T-helper 2 cell (primary cell): ENCODE data around the gene KIF4A.
"Not testable (repeated sequence)": the region's sequence is repeated elsewhere in the genome, so short reads cannot be mapped to it uniquely, and the experiment has no call there.

ENCODE experiments used
- DNase-seq, 5 experiments: peaks; one replicate each; pipeline versions ENCODE4 v3.0.0 to v3.0.0-alpha.2; 2012 to 2022
- total RNA-seq, 2 donors: gene quantifications; one replicate each; lab custom pipeline; 2026; lab: John Stamatoyannopoulos, UW

The KIF4A gene, protein sequence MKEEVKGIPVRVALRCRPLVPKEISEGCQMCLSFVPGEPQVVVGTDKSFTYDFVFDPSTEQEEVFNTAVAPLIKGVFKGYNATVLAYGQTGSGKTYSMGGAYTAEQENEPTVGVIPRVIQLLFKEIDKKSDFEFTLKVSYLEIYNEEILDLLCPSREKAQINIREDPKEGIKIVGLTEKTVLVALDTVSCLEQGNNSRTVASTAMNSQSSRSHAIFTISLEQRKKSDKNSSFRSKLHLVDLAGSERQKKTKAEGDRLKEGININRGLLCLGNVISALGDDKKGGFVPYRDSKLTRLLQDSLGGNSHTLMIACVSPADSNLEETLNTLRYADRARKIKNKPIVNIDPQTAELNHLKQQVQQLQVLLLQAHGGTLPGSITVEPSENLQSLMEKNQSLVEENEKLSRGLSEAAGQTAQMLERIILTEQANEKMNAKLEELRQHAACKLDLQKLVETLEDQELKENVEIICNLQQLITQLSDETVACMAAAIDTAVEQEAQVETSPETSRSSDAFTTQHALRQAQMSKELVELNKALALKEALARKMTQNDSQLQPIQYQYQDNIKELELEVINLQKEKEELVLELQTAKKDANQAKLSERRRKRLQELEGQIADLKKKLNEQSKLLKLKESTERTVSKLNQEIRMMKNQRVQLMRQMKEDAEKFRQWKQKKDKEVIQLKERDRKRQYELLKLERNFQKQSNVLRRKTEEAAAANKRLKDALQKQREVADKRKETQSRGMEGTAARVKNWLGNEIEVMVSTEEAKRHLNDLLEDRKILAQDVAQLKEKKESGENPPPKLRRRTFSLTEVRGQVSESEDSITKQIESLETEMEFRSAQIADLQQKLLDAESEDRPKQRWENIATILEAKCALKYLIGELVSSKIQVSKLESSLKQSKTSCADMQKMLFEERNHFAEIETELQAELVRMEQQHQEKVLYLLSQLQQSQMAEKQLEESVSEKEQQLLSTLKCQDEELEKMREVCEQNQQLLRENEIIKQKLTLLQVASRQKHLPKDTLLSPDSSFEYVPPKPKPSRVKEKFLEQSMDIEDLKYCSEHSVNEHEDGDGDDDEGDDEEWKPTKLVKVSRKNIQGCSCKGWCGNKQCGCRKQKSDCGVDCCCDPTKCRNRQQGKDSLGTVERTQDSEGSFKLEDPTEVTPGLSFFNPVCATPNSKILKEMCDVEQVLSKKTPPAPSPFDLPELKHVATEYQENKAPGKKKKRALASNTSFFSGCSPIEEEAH
- total RNA-seq = 0 to 5.3 reads per million in 2 donors

DNA sequence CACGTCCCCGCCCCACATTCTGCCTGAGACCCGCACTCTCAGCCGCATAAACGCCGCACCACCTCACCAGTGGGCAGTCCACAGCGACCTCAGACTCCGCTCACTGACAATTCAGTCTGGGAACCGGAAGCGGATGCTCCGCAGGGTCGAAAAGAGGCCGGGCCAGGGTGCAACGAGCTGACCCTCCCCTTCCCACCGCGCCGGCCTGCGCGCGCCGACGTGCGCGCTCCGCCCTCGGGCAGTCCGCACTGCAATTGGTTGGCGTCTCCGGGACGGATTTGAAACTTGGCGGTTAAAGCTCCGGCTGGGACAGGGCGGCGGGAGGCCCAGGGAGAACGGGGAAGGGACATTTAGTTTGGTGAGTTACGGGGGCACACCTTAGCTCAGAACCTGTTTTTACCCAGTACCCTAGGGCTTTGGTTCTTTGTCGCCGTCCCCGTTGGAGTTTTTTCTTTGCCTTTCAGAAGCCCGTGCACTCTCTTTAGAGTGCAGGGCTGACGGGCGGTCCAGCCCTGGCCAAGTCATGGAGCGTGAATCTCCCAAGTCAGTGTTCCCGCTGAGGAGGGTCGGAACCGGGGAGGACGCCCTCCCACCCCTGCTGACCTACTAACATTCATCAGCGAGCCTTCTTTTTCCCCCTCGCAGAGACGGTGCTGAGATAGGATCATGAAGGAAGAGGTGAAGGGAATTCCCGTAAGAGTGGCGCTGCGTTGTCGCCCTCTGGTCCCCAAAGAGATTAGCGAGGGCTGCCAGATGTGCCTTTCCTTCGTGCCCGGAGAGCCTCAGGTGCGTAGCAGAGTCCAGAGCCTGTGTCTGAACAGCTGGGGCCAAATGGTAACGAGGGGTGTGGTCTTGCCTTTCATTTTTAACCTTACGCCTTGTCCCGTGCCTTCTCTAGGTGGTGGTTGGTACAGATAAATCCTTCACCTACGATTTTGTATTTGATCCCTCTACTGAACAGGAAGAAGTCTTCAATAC, at the start of gene KIF4A, which contains the start of gene PDZD11:
TSS of gene KIF4A (plus strand) at position 312 of the 978 bp plus-strand sequence. CDS start at position 667, 355 bp downstream.
TSS of gene PDZD11 (minus strand) at position 135 of the 978 bp plus-strand sequence. CDS start 586 bp downstream, outside the sequence.
- peak; percentile 43 to 91 (median 67) for DNase-seq

DNA sequence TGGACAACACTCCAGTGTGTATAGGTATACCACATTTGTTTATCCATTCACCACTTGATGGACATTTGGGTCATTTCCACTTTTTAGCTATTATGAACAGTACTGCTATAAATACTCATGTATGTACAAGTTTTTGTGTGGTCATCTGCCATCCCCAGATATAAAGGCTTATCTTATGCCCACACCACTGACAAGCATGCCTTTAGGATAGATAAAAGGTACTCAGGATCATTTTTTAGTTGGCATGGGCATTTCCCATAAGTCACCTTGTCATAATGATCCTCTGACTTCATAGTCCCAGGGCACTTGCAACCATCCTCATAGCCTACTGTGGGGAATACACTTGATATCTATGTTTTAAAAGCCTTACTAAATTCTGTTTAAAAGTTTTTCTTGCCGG, 49.2 kb upstream of the KIF4A start:
- no peak for DNase-seq

DNA sequence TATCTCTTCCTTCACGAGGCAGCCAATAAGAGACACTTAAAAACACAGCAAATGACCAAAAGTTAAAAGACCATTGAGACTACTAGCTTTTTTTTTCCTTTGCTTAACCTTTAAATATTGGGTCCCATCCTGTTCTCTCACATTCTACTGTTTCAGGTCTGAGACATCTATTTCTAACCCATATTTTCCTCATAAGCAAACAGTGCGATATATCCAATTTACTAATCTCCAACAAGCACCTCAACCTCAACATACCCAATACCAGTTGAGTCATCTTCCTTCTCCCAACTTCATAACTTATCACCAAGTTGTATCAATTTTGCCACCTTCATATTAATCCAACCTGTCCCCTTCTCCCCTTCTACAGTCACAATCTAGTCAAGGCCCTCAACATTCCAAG, 48.4 kb upstream of the KIF4A start:
- DNase-seq = no peak

DNA sequence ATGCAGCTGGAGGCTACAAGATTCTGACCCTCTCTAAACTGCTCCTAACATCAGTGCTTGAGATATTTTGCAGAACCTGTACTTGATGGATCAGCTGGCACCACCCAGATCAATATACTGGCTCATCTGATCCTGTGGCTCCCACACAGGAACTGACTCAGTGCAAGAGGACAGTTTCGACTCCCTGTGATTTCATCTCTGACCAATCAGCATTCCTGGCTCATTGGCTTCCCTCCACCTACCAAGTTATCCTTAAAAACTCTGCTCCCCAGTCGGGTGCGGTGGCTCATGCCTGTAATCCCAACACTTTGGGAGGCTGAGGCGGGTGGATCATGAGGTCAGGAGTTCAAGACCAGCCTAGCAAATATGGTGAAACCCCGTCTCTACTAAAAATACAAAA, 46.3 kb upstream of the KIF4A start:
- DNase-seq = not testable (repeated sequence)

DNA sequence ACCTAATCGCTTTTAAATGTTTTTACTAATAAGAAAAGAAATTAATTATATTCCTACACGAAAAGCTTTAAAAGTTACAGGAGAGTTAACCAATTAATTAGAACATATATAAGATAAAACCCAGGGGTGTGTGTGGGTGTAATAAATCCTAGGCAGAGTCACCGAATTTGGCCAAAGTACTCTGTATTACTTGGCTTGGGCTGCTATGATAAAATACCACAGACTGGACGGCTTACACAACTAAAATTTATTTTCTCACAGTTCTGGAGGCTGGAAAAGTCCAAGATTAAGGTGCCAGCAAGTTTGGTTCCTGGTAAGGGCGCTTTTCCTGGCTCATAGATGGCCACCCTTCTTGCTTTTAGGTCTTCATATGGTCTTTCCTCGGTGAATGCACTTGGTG, 45.0 kb upstream of the KIF4A start:
- DNase-seq = no peak

DNA sequence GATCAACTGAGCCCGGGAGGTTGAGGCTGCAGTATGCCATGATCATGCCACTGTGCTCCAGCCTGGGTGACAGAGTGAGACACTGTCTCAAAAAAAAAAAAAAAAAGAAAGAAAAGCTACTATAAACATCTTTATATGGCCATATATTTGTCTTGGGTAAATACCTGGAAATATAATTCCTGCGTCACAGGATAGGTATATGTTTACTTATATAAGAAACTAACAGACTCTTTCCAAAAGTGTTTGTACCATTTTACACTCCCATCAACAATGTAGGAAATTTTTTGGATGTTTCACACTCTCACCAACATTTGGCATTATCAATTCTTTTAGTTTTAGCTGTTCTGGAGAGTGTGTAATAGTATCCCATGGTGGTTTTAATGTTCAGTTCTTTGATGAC, 42.7 kb upstream of the KIF4A start:
- no peak for DNase-seq

DNA sequence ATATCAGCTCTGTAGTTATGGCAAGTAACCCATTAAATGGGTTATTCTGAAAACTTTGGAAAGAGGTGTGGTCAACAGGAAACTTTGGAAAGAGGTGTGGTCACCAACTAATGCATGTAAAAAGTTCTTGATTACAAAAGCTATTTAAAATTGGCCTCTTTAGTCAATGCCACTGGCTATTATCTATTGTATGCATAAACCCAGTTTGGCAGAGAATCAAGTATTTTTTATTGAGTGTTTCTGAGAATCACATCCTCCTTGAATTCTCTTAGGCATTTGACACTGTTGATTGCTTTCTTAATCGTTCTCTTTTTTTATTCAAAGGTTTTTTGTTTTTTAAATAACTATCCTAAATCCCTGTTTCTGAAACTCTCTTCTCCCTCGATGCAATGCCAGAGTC, 37.4 kb upstream of the KIF4A start:
- DNase-seq = no peak

DNA sequence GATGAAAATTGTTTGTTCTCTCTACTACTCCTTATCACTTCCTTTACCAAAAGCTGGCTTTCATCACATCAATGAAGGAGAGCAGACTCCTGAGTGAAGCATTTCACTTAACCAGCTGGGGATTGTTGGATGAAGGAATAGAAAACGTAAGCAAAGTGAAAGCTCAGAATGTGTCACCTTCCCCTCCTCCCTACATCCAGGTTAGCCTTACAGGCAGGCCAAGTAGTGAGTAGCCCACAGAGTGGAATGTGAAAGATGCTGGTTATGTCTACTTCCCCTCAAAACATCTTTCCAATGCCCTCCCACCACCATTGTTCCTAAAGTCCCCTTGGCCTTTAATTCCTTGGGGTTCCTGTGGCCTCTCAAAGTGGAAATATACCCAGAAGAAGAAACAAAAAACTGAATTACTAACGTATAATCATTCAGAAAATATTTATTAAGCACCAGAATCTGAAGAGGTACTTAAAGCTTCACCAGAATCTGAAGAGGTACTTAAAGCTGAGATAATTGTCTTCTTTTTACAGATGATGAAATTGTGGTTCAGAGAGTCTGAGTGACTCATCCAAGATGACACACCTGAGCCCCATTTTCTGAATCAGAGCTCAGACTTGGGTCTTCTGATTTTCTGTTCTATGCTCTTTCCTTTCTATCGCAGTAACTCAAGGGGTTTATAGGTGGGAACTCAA, 36.4 kb upstream of the KIF4A start:
- DNase-seq = no peak

DNA sequence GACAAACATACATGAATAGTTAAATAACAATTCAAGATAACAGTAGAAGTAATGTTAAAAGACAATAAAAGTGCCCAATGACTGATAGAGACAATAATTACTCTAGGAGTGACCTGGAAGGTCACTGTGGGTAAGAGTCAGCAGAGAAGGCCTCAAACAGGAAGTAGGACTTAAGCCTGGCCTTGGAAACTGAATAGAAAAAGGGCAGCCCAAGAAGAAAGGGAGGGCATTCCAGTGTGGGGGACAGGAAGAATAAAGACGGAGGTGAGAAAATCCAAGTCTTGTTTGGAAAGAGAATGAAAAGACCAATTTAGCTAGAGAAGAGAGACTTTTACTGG, 35.9 kb upstream of the KIF4A start:
- DNase-seq = no peak

DNA sequence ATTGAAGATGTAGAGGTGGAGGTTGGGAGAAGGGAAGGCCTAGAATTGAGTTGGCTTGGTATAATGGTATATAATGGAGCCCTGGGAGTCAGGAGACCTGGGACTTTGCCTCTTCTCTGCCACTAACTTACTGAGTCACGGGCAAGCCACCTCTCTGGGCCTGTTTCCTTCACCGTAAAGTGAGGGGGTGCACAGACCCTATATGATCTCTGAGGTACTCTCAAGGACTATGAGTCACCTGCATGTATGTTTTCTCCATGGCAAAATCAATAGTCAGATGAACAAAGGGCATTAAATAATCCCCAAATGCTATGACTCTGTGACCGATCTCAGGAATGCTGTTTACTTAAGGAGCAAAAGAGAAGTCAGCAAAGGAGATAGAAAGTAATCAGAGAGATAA, 35.0 kb upstream of the KIF4A start:
- DNase-seq = no peak

DNA sequence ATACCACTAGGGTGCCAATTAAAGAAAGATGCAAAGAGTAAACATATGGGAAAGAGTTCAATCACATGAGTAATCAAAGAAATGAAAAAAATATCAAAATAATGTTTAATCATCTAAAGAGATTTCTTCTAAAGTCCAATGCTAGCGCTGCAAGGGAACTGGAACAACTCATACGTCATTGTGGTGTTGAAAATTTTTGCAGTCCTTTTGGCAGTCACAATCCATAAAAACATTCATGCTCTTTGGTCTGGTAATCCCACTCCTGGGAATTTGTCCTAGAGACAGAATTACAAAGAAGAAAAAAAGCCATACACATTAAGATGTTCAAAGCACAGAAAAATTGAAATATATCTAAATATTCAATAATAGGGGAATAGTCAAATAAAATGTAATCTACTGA, 34.5 kb upstream of the KIF4A start:
- DNase-seq = no peak

DNA sequence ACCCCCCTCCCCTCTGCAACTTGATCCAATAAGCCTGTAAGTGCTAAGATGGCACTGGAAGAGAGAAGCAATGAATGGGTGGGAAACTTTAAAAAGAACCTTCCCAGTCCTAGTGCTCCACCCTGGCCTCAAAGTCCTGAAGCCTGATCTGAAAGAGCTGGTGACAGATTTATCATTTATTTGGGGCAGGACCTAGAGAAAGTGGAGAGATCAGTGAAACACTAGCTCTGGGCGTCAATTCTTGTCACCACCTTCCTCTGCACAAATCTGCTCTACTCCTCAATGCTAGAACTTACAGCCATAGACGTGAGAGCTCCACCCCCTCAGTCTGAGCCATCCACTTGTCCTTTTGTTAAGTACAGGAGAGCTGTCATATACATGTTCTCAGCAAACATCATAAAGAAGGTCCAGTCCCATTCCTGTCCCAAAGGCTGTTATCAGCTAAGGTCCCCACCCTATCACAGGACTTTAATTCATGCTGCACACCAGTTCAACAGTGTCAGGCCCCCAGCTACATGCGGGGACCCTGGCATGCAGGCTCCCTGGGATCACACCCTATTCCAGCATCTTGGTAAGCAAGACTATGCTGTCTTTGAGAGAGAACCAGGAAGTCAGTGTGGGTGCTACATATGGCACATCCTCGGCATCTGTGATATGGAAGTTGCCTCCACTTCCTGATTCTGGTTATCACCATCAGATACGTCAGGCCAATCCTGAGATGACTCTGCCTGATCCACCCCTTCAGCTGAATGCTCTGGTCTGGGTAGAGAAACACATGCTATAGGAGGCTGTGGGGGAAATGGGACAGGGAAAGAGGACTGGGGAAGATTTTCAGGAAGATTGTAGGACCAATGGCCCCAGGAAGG, 32.2 kb upstream of the KIF4A start:
- peak in 1 of 5 experiments; percentile 15 for DNase-seq

DNA sequence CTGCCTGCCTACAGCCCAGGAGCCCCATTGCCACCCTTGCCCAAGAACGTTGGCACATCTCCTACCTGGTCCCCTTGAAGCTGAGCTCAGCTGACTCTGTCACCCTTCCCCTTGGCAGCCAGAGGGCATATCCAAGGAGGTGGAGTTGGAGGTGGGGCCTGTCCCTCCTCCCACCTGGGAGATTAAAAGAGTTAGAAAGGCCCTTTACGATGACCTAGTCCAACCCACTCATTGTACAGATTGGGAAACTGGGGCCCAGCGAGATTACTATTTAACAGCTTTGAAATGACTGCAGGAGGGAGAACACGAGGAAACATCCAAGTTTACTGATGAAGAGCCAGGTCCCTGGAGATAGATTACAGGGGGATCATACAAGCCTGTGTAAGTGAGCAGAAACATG, 29.8 kb upstream of the KIF4A start, which contains the start of gene P2RY4:
TSS of gene P2RY4 (minus strand) at position 101 of the 400 bp plus-strand sequence. CDS start 580 bp downstream, outside the sequence.
- no peak for DNase-seq

DNA sequence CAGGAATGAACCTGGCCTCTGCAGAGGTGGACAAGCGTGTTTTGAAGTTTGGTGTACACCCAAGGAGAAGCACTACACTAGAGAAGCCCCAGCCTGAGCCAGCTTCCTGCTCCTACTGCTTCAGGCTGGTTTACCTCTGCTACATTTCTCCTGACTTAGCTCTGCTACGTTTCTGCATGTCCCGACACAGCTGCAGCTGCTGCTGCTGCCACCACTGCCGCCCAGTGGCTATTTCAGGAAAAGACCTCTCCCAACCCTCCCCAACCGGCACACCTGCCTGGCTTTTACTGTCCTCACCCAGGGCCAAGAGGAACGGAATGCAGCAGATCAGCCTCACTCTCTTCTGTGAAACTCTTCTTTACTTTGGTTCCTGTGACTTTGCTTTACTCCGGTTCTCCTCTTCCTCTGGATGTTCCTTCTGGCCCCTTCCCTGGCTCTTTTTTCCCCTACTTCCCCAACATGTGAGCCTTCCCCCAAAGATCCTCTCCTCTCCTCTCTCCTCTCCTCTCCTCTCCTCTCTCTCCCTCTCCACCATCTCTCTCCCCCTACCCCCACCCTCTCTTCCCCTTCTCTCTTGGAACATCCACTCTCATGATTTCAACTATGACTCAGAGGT, 26.8 kb upstream of the KIF4A start:
- DNase-seq = peak in 1 of 5 experiments; percentile 44

DNA sequence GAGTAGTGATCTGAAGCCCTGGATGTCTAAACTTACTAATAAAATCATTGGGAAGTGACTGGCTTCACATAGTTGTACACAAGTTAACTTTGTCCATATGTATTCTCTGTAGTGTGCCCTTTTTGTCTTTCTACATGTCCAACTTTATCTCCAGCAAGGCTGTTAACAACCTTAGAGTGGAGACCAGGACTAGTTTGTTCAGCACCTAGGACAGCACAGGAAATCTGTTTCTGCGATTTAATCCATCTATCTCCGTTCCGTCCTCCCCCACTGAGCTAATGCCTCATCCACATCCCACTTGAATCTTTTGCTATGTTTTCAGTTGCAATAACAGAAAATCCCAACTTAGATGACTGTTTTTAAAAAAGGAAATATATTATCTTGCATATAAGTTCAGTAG, 25.1 kb upstream of the KIF4A start:
- DNase-seq = no peak

DNA sequence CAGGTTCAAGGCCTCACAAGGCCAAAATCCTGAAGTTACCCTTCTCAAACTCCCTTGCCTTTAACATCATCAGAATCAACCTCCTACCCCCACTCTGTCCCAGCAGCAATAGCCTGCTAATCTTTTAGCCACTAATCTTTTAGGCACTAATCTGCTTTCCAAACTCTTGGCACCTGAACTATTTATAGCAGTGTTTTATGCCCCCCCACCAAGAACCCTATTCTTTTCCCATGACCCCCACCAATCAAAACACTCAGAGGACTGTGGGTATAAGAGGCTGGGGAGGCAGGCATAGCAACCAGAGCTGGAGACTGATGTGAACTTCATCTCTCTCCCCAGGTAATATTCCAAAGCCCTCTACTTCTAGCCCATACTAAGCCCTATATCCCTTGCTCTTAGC, 21.9 kb upstream of the KIF4A start, which contains the start of gene ARR3:
TSS of gene ARR3 (plus strand) at position 301 of the 400 bp plus-strand sequence. CDS start 1,052 bp downstream, outside the sequence.
- DNase-seq = no peak

DNA sequence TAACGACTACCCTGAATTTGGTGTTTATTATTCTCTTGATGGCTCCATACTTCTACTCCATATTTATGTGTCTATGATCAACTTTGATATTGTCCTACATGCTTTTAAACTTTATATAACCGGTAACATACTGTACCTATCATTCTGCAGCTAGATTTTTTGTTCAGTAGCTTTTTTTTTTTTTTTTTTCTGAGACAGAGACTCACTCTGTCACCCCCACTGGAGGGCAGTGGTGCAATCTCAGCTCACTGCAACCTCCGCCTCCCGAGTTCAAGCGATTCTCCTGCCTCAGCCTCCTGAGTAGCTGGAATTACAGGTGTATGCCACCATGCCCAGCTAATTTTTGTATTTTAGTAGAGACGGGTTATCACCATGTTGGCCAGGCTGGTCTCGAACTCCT, 15.9 kb upstream of the KIF4A start:
- DNase-seq = not testable (repeated sequence)

DNA sequence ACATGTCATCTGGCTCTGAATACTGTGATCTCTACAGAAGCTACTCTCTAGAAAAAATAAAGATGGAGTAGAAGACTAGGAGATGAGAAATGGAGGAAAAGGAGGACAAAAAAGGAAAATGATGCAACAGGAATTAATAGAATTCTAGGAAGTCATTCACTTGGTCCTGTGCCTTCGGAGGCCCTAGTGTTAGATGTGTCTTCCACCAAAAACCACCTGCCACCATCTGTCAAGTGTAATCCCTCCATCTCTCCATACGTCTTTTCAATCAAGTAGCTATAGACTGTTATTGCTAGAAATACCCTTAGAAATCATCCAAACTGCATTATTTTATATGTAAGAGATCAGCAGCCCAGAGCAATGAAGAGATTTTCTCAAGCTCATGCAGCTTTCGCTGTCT, 10.8 kb upstream of the KIF4A start:
- DNase-seq = no peak

DNA sequence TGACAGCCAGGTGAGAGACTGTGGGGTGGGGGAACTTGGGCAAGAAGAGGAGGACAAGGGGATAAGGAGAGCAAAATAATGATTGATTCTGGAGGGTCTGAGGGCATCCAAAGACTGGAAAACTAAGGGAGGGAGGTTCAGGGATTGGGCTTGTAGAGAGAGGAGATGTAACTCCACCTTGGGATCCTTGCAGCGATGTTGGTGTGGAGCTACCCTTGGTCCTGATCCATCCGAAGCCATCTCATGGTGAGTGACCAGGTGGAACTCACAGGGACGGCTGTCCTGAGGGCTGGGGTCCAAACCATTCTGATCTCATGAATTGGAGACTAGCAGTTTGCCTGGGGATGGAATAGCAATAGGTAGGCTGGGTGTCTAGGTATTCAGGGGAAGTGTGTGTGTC, 9.3 kb upstream of the KIF4A start:
- no peak for DNase-seq
